GM08714 (cell line): ENCODE results near the gene MCRS1.
"Not testable (repeated sequence)": the region's sequence is repeated elsewhere in the genome, so short reads cannot be mapped to it uniquely, and the experiment has no call there.

Experiments used
- H3K4me3 ChIP-seq: fragments of 200-500 bp; sonication (Bioruptor generic); 2 replicates; pipeline ENCODE4 v1.5.1; 2014; ENCODE audit warnings: mild to moderate bottlenecking, low read length, inconsistent platforms
- ZNF274 ChIP-seq: IDR thresholded peaks from 2 replicates; pipeline ENCODE4 v1.6.1; 2012; ENCODE audit warnings: mild to moderate bottlenecking, low read depth, low read length

Gene MCRS1, protein sequence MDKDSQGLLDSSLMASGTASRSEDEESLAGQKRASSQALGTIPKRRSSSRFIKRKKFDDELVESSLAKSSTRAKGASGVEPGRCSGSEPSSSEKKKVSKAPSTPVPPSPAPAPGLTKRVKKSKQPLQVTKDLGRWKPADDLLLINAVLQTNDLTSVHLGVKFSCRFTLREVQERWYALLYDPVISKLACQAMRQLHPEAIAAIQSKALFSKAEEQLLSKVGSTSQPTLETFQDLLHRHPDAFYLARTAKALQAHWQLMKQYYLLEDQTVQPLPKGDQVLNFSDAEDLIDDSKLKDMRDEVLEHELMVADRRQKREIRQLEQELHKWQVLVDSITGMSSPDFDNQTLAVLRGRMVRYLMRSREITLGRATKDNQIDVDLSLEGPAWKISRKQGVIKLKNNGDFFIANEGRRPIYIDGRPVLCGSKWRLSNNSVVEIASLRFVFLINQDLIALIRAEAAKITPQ

DNA sequence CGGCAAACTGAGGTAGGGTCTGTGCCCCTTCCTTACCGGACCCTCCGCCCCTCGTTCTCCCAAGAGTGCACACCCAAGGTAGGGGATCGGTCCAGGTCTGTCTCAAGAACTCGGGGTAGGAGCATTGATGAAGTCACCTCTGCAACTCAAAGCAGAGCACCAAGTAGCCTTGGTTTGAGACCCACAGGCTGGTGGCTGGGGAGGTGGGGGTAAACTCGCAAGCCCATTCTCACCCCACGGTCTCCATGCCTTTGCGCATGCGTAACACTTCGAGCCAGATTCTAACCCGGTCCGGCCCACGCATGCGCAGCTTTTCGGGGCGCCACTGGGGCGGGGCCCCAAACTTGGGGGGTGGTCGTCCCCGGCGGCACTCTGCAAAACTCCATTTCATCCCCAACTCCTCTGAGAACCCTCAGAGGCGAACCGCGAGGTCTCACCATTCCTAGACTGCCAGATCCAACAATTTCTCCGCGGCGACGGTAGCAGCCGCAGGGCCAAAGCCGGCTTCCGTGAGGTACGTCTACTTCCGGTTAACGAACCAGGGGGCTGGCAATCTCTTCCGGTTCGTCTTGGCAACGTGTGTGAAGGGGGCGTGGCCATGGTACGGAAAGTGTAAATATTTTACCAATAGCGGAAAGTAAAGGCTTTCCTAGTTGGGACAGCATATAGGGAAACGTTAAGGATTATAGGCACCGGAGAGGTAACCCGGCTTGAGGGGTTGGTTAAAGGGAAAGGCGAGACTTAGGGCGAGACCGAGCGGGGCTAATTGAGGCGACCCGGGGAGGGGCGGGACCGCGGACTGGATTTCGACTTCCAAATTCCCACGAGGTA lies at the start of gene MCRS1:
Gene MCRS1, minus strand, starts transcription at position 532 of the 831 bp plus-strand sequence. CDS start 1,411 bp downstream, outside the sequence.
- peak within 1 kb of the TSS; percentile 86 for H3K4me3 ChIP-seq
- no peak for TF ChIP-seq ZNF274

DNA sequence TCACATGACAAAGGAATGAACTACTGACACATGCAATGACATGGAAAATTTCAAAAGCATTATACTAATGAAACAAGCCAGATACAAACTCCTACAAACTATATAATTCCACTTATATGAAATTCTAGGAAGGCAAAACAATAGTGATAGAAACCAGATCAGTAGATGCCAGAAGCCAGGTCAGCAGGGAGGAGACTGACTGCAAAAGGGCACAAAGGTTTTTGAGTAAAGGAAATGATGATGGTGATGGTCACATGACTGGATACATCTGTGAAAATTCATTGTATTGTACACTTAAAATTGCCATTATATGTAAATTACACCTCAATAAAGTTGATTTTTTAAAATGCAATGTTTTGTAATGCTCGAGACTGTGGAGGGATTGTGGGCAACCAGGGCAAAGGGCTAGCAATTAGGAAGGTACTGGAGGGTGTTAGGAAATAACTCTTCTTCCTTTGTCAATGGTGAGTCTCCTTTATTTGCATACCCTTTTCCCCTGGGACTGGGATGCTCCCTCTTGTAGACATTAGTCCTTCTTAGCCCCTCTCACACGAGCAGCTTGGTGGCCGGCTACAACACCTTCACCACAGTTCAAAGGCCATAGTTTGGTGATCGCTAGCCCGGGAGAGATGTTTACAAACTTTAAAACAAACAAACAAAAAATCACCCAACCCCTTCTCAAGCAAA lies 48.7 kb upstream of the MCRS1 start:
- H3K4me3 ChIP-seq: no peak overlapping the region
- TF ChIP-seq ZNF274: no peak

DNA sequence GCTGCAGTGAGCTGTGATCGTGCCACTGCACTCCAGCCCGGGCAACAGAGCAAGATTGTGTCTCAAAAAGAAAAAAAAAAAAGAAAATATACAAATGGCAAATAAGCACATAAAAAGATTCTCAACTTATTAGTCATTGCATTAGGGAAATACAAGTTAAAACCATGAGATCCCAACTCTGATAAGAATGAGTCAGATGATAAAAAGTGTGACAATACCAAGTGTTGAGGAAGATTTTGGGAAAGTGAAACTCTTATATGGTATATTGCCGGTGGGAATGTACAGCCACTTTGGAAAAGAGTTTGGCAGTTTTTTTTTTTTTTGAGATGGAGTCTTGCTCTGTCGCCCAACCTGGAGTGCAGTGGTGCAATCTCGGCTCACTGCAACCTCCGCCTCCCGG lies 47.8 kb upstream of the MCRS1 start:
- no peak overlapping the region for H3K4me3 ChIP-seq
- no peak for TF ChIP-seq ZNF274

DNA sequence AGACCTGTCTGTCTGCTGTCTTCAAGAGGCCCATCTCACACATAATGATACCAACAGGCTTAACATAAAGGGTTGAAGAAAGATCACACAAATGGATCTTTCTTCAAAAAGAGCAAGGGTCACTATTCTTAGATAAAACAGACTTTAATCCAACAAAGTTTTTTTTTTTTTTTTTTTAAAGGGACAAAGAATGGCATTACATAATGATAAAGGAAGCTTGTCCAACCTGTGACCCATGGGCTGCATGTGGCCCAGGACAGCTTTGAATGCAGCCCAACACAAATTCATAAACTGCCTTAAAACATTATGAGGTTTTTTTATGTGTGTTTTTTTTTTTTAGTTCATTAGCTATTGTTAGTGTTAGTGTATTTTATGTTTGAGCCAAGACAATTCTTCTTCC lies 44.3 kb upstream of the MCRS1 start:
- no peak for TF ChIP-seq ZNF274
- H3K4me3 ChIP-seq: no peak overlapping the region

DNA sequence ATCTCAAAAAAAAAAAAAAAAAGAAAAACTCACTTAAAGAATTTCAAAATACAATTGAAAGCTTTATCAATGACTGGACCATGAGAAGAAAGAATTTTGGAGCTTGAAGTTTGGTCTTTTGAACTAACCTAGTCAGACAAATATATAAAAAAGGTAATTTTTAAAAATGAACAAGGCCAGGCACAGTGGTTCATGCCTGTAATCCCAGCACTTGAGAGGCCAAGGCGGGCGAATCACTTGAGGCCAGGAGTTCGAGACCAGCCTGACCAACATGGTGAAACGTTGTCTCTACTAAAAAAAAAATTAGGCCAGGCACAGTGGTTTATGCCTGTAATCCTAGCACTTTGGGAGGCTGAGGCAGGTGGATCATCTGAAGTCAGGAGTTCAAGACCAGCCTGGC lies 42.8 kb upstream of the MCRS1 start:
- H3K4me3 ChIP-seq: not testable (repeated sequence)

DNA sequence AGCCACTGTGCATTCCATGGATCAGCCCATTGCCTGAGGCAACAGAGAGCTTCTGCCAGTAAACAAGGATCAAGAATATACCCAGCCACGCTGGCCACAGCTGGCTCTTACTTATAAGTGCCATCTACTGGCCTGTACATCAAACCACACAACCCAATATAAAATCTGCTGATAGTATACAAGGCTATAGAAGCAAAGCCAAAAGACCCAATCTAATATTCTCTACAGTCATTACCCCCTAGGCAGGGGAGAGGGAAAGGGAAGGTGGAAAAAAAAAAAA lies 41.9 kb upstream of the MCRS1 start:
- H3K4me3 ChIP-seq: no peak overlapping the region
- TF ChIP-seq ZNF274: no peak

DNA sequence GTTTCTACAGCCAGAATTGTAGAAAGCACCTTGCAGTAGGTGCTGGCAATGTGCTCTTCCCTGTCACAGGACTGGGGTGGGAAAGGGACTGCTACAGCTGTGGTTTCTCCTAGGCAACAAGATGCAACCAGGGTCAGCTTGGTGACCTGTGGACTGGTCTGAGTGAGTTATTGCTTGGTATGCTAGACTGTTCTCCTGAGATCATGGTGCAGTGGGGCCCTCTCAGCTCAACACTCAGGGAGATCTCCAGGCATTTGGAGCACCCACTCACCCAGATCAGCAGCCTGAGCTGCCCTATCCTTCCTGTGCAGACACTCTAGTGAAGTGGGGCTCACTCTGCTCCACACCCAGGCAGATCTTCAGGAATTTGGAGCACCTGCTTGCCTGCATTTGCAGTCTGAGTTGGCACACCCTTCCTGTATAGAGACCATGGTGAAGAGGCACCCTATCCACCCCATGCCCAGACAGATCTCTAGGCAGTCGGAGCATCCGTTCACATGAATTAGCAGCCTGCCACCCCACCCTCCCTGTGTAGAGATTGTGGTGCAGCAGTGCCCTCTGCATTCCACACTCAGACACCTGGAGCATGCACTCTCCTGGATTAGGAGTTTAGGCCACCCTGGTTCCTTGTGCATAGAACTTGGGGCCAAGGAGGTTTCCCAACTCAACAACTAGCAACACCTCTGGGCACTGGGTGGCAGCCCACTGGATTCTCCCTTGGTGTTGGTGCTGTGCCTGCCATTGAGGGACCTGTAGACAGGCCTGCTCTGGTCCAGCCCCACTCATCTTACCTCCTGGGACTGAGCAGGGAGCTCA lies 41.3 kb upstream of the MCRS1 start:
- no peak for TF ChIP-seq ZNF274
- no peak overlapping the region for H3K4me3 ChIP-seq

DNA sequence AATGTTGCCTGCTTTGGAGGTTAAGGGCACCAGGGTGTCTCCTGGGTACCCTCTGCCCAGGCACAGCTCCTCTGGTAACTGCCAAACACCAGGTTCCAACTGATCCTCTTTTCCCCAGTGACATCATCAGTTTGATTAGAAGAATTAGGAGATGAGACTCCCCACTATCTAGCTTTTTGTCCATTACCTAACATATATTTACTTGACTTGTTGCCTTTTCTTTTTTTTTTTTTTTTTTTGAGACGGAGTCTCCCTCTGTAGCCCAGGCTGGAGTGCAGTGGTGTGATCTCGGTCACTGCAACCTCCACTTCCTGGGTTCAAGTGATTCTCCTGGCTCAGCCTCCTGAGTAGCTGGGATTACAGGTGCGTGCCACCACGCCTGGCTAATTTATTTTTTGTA lies 37.6 kb upstream of the MCRS1 start, which contains the start of gene FAM186B:
Gene FAM186B, minus strand, starts transcription at position 101 of the 400 bp plus-strand sequence. CDS start 162 bp downstream, outside the sequence.
- H3K4me3 ChIP-seq: not testable (repeated sequence)

DNA sequence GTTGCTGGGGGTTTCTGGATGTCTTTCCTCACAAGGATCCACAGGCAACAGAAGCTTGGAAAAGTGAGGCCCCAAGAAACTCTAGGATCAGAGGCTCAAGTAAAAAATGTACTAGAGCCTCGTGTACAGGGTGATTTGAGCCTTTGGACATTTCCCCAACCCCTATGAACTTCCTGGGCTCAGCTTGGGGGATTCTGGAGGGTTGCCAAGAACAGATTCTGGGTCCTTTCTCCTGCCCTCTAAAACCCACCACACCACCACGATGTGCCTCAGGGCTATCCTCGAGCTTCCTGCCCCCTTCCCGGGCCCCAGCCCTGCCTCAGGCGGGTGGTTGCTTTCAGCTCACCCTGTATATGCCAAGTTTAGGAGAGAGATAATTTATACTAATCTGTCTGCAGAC lies 36.9 kb upstream of the MCRS1 start:
- TF ChIP-seq ZNF274: no peak
- H3K4me3 ChIP-seq: no peak overlapping the region

DNA sequence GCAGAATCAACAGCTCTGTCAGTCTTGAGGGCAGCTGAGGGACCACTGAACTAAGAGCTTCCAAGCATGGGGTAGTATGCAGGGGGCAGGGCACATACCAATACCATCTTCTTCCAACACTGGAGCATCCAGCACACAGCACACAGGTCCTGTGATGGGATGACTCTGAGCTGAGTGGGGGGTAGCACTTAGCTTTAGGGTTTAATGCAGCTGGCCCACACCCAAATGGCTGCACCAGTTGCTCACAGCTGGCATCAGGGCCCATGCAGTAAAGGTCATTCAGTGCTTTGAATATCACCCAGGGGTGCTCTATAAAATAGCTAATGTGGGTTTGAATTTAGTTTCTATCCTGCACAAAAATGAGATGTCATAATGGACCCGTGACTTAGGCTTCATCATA lies 35.8 kb upstream of the MCRS1 start:
- no peak overlapping the region for H3K4me3 ChIP-seq
- TF ChIP-seq ZNF274: no peak

DNA sequence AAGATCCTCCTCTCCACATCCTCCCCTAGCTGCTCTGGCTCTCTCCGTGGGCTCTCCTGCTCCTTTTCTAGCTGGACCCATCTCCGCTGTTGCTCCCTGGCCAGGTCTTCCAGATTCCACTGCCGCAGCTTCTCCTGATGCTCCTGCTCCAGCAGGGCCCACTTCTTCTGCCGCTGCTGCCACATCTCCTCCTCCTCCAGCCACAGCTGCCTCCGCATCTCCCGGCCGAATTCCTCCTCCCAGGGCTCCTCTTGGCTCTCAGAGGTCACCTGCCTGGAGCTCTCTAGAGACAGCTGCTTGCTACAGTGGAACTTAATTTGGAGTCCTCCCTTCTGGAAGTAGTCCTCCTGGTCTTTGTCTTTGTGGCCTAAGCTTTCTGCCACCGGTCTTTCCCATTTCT lies 32.0 kb upstream of the MCRS1 start:
- no peak for TF ChIP-seq ZNF274
- no peak overlapping the region for H3K4me3 ChIP-seq

DNA sequence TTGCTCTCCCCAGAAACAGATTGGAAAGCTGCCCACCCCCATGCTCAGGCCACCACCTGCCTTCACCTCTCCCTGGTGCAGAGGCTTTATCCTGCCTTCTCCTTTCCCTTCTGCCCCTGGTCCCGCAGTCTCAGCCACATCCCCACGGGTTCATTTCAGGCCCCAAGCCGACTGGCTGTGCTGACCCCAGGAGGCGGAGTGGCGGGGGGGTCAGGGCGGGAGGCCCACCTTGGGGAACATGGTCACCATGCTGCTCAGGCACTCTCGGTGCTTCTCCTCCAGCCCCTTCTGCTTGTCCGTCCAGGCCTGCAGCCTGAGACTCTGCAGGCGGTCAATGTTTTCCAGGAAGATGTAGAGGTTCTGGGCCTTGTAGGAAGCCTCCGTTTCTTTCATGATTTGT lies 30.6 kb upstream of the MCRS1 start:
- TF ChIP-seq ZNF274: no peak

DNA sequence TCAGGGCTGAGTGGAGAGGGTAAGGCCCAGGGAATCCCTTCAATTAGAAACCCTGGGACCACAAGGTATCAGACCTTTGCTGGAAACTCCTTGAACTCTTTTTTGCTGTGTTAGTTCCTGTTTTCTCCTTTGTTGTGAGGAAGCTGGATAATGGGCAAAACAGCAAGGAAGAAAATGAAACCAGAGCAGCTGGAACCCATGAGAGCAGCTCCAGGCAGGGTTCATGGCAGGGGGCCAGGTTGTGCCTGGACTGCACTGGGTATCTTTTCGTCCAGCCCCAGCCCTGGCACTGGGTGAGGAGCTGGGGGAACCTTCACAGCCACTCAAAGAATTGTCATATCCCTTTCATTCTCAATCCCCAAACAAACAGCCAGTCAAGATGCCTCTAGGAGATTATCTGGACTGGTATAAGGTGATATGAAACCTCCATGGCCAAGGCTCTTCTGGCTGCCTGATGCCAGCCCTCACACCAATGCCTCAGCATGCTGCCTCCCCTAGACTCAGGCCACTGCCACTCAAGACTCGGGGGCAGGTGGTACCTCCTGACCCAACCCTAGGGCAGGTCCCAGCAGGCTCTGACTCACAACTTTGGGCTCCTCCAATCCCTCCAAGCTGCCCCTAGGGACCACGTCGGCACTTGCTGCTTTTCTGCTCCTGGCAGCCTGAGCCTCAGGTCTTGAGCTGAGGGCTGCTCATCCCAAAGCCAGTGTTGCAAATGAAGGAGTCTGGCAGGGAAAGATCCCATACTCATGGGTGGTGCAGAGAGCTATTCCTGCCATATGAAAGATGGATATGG lies 21.0 kb upstream of the MCRS1 start:
- no peak overlapping the region for H3K4me3 ChIP-seq
- no peak for TF ChIP-seq ZNF274

More for the DNA sequence above, 30.6 kb upstream of the MCRS1 start:
- H3K4me3 ChIP-seq: no peak overlapping the region
